MM.1S (cell line): ENCODE data around the gene NEGR1.

ENCODE experiments used
- DNase-seq: peaks from one replicate; pipeline ENCODE4 v3.0.0-alpha.2; 2015
- H2AFZ ChIP-seq: fragments of 300-600 bp; sonication (generic); 2 replicates; pipeline ENCODE4 v1.6.0; 2016; ENCODE audit warnings: antibody characterized with exemption, low read length
- H3F3A ChIP-seq: fragments of 300-600 bp; sonication (generic); 2 replicates; pipeline ENCODE4 v1.6.1; 2016; ENCODE audit warnings: mild to moderate bottlenecking, antibody characterized with exemption, low read length, moderate library complexity, mixed read lengths; ENCODE audit not compliant: insufficient read depth
- H3K27ac ChIP-seq: fragments of 300-600 bp; sonication (generic); 2 replicates; pipeline ENCODE4 v1.5.1; 2016; ENCODE audit warnings: mild to moderate bottlenecking, low read length
- H3K27me3 ChIP-seq: fragments of 300-600 bp; sonication (generic); replicated peaks from 2 replicates; pipeline ENCODE4 v1.6.0; 2016; ENCODE audit warnings: low read length; ENCODE audit not compliant: insufficient read depth
- H3K36me3 ChIP-seq: fragments of 300-600 bp; sonication (generic); replicated peaks from 2 replicates; pipeline ENCODE4 v1.6.1; 2016; ENCODE audit warnings: mild to moderate bottlenecking, low read length, mixed read lengths; ENCODE audit not compliant: insufficient read depth
- H3K4me1 ChIP-seq: fragments of 300-600 bp; sonication (generic); 2 replicates; pipeline ENCODE4 v1.6.1; 2016; ENCODE audit warnings: low read length, mixed read lengths
- H3K4me2 ChIP-seq: fragments of 300-600 bp; sonication (generic); 2 replicates; pipeline ENCODE4 v1.6.0; 2016; ENCODE audit warnings: low read depth, low read length
- H3K4me3 ChIP-seq: fragments of 300-600 bp; sonication (generic); 2 replicates; pipeline ENCODE4 v1.5.1; 2016; ENCODE audit warnings: low read length, mixed read lengths
- H3K79me2 ChIP-seq: fragments of 300-600 bp; sonication (generic); 2 replicates; pipeline ENCODE4 v1.6.1; 2016; ENCODE audit warnings: mixed run types, low read length, mixed read lengths
- H3K9ac ChIP-seq: fragments of 300-600 bp; sonication (generic); 2 replicates; pipeline ENCODE4 v1.6.1; 2016; ENCODE audit warnings: low read length, mixed read lengths
- H3K9me2 ChIP-seq: fragments of 300-600 bp; sonication (generic); replicated peaks from 2 replicates; pipeline ENCODE4 v1.6.1; 2016; ENCODE audit warnings: mild to moderate bottlenecking, low read length, mixed read lengths; ENCODE audit not compliant: insufficient read depth
- H3K9me3 ChIP-seq: fragments of 300-600 bp; sonication (generic); replicated peaks from 2 replicates; pipeline ENCODE4 v1.6.1; 2016; ENCODE audit warnings: mild to moderate bottlenecking, low read length, mixed read lengths; ENCODE audit not compliant: insufficient read depth
- H4K20me1 ChIP-seq: fragments of 300-600 bp; sonication (generic); 2 replicates; pipeline ENCODE4 v1.6.1; 2016; ENCODE audit warnings: mild to moderate bottlenecking, low read length, moderate library complexity, mixed read lengths; ENCODE audit not compliant: insufficient read depth
- CTCF ChIP-seq: fragments of 300-600 bp; sonication (generic); IDR thresholded peaks from 2 replicates; pipeline ENCODE4 v1.5.1; 2016; ENCODE audit warnings: antibody characterized with exemption, low read length, mixed read lengths
- EZH2 ChIP-seq: fragments of 300-600 bp; sonication (generic); optimal IDR thresholded peaks from 2 replicates; pipeline ENCODE3; 2017; ENCODE audit warnings: low read depth, mild to moderate bottlenecking, antibody characterized with exemption, low read length, mixed read lengths
- EZH2phosphoT487 ChIP-seq: fragments of 300-600 bp; sonication (generic); IDR thresholded peaks from 2 replicates; pipeline ENCODE4 v1.6.1; 2018; ENCODE audit warnings: antibody characterized with exemption, low read length

The NEGR1 gene

DNA sequence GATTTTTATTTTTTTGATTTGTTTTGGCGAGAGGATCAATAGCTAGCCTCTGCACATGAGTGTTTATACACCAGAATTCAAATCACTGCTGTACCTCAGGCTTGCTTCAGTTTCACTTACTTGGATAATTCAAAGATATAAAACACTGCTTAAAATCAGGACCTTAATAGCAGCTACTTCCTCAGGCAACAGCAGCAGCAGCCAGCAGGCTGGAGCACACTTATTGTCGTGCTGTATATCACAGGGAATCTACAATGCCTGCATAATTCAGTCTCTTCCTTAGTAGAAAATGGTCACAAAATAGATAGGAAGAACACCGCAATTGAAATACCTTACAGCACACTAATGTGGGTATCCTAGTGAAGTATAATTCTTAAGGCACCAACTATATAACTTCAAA is 497.3 kb downstream of the NEGR1 start:
- Histone ChIP-seq H3K9me3 (no peaks in the 10 kb centered on the region), H3K27ac (no peak overlapping the region), H3K79me2 (no peaks in the 10 kb centered on the region), H3K9me2 (no peaks in the 10 kb centered on the region), H3K4me3 (no peak overlapping the region), H3K4me1 (peaks cover 17% of the 10 kb centered on the region), H3K27me3 (no peaks in the 10 kb centered on the region), H3K9ac (no peak overlapping the region), H4K20me1 (no peaks in the 10 kb centered on the region), H2AFZ (no peak overlapping the region), H3F3A (0 out of 2 replicates have a peak, but pooled peaks cover 5% of the 10 kb centered on the region), H3K36me3 (no peaks in the 10 kb centered on the region), H3K4me2 (no peak overlapping the region)
- no peak for DNase-seq
- TF ChIP-seq EZH2phosphoT487 (no peak), EZH2 (no peak), CTCF (no peak)

GRCh38 chr1:71784241-71784640 is 498.1 kb downstream of the NEGR1 start:
- Histone ChIP-seq H3K4me1 (peaks cover 17% of the 10 kb centered on the region), H4K20me1 (no peaks in the 10 kb centered on the region)

GRCh38 chr1:71783071-71783470 is 499.3 kb downstream of the NEGR1 start:
- Histone ChIP-seq H3K9ac (no peak overlapping the region), H3K27me3 (no peaks in the 10 kb centered on the region), H3K9me2 (no peaks in the 10 kb centered on the region), H3K36me3 (no peaks in the 10 kb centered on the region), H2AFZ (no peak overlapping the region), H3K4me2 (no peak overlapping the region), H3F3A (0 out of 2 replicates have a peak, but pooled peaks cover 5% of the 10 kb centered on the region), H4K20me1 (no peaks in the 10 kb centered on the region), H3K4me3 (no peak overlapping the region), H3K79me2 (no peaks in the 10 kb centered on the region), H3K27ac (no peak overlapping the region), H3K9me3 (no peaks in the 10 kb centered on the region), H3K4me1 (peaks cover 17% of the 10 kb centered on the region)
- TF ChIP-seq EZH2 (no peak), CTCF (no peak), EZH2phosphoT487 (no peak)
- no peak for DNase-seq

More at GRCh38 chr1:71784241-71784640, 498.1 kb downstream of the NEGR1 start:
- Histone ChIP-seq H3K36me3 (no peaks in the 10 kb centered on the region), H3K4me2 (no peak overlapping the region), H3K79me2 (no peaks in the 10 kb centered on the region), H2AFZ (no peak overlapping the region), H3K27me3 (no peaks in the 10 kb centered on the region), H3K9ac (no peak overlapping the region), H3K9me2 (no peaks in the 10 kb centered on the region), H3K27ac (no peak overlapping the region), H3F3A (0 out of 2 replicates have a peak, but pooled peaks cover 5% of the 10 kb centered on the region), H3K9me3 (no peaks in the 10 kb centered on the region), H3K4me3 (no peak overlapping the region)
- DNase-seq = no peak
- TF ChIP-seq EZH2phosphoT487 (no peak), CTCF (no peak), EZH2 (no peak)
